Stimulated activated CD4-positive, alpha-beta T cell treated with anti-CD3 and anti-CD28 coated beads, Interleukin-12 subunit alpha, Interleukin-12 subunit beta, amount 100 ng/mL, for 4 hours (primary cell): ENCODE results near the gene SEBOX.

Experiments used
- DNase-seq: peaks from one replicate; pipeline ENCODE4 v3.0.0-alpha.2; 2020

Gene SEBOX

DNA sequence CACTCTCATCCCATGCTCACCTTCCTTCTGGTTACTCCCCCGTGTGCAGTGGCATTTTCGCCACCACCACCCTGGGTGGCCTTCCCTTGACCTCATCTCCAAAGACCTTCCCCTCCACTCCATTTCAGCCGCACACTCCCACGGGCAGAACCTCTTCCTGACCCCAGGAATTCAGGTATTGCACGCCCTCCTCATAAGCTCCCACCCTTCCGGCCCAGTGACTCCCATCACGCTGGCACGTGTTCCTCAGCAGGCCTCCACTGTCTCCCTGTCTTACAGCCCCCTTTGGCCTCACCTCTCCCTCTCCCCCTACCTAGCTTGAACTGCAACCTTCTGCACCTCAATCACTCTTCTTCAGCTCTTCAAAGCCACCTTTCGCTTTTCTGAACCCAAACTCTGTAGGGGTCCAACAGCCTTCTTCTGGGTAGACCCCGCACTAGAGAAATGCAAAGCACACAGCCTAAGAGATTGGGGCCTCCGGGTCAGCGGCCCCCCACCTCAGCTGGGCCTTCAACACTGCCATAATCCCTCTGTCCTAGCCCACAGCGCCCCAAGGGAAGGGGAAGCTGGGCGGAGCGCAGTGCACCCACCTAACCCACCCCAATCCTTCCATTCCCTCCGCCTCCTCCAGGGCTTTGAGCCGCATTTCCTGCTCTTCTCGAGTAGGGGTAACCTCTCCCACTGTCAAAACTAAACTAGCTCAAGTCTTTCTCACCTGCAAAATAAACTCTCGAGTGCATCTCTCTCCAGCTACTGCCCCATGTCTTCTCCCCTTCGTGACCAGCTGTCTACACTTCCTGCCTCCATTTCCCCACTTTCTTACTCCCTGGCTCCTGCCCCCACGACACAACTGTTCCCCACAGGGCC, 47.7 kb downstream of the SEBOX start:
- DNase-seq = no peak

DNA sequence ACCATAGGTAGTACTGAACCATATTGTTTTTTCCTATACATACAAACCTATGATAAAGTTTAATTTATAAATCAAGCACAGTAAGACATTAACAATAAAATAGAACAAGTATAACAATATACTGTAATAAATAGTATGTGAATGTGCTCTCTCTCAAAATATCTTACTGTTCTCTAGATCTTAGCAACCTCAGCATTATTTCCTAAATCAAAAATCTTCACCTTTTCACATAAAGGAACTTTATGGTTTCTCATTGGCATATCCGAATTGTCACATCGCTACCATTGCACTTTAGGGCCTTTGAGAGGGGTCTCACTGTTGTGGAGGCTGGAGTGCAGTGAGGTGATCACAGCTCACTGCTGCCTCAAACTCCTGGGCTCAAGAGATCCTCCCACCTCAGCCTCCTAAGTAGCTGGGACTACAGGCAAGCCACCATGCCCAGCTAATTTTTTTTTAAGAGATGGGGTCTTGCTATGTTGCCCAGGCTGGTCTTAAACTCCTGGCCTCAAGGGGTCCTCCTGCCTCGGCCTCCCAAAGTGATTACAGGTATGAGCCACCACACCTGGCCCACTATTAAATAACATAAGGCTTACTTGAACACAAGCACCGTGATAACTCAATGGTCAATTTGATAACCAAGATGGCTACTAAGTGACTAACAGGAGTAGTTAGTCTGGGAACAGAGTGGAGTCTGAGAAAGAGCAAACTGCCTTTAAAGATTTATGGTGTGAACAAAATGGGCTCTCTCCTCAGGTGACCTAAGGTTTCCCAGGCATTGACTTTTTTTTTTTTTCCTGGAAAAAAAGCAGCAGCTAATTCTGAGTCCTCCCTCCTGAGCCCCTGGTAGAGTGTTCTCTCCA, 48.9 kb downstream of the SEBOX start:
- no peak for DNase-seq

DNA sequence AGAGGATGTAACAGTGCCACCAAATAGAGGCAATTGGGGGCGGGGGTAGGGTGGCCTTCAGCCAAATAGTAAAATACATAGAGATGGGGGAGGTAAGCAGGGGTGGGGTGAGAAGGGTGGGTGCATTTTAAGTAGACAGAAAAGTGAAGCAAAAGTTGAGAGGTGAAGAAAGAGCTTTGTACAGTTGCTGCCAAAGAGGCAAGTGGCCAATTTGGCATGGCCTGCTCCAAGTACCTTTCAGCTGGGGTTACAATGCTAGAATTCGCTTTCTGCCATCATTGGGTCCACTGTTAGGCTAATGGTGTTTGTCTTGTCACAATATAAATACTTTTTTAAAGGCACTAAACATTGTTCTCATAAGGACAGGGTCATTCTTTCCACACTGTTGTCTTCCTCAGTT, 51.2 kb downstream of the SEBOX start:
- DNase-seq = no peak
